GM18868 (cell line): Measurements from ENCODE around the gene PTTG1IP.
"Not testable (repeated sequence)": the region's sequence is repeated elsewhere in the genome, so short reads cannot be mapped to it uniquely, and the experiment has no call there.

ENCODE experiments used
- ATAC-seq: cut with Tn5 transposase; IDR thresholded peaks from one replicate; pipeline ENCODE4 v1.9.1; 2021; ENCODE audit warnings: mild to moderate bottlenecking, moderate library complexity; ENCODE audit not compliant: unreplicated experiment

Gene PTTG1IP

GRCh38 chr21:44846224-44846484, 27.3 kb downstream of the PTTG1IP start:
- no peak for ATAC-seq

DNA sequence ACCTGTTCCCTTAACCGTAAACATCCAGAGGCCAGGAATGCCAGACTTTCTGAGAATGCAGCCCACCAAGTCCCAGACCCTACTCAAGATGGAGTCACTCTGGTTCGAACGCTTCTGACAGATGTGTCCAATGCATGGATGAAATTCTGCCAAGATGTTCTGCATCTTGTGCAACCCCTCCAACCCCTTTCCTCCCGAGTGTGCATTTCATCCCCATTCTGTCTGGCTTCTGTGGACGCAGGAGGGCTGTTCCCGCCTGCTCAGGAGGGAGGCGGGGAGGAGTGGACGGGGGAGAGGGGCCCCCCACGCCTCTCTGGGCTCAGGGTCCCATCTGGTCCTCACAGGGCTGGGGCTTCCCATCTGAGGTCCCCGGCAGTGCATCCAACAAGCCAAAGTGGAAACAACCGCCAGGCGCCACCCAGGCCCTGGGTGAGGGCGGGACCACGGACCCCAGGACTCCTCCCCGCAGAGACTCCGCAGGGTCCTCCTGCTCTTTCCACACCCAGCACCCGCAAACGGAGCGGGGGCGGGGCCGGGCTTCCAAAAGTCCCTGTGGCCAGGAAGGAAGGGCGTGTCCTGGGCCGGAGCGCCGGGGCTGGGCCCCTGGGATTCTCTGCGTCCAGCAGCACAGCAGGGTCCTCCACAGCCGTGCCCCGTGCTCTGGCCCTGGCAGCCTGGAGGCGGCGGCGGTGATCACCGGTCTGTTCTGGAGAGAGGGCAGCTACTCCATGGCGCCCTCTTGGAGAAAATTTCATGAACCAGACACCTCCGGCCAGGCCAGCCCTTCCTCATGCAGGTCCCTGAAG, 27.9 kb downstream of the PTTG1IP start:
- ATAC-seq = peak; percentile 62

- no peak for ATAC-seq
Measured at GRCh38 chr21:44844256-44844655, 29.2 kb downstream of the PTTG1IP start.

- ATAC-seq = no peak
Measured at GRCh38 chr21:44842721-44843445, 30.6 kb downstream of the PTTG1IP start.

DNA sequence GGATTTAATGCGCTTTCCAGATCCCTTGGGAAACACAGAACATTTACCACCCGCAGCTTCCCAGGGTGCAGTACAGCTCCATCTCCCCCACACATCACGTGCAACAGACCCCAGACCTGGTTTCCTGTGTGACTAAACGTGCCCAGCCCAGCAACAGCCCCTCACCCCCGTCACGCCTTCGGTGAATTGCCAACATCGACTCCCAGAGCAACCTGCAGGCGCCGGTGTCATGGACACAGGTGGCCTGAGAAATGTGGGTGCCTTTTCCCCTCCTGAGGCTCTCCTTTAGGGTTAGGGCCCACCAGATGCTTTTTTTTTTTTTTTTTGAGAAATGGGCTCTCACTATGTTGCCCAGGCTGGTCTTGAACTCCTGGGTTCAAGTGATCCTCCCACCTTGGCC, 31.4 kb downstream of the PTTG1IP start:
- ATAC-seq = no peak

DNA sequence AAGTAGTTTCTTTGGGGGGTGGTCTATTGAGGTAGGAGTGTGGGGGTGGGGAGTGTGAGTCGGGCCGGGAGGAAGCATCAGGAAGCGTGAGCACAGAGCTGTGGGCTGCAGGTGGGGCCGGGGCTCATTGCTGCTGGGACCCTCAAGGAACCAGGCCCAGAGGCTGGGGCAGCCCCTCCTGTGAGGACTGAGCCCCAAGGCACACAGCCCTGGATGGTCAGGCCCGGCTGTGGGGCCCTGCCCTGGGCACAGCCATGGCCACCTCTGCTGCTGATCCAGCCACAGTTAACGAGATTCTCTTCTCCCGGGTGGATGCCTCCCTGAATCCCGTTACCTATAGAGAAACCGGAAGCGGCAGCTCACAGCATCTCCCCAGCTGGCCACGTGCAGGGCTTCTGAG, 32.7 kb downstream of the PTTG1IP start:
- no peak for ATAC-seq

DNA sequence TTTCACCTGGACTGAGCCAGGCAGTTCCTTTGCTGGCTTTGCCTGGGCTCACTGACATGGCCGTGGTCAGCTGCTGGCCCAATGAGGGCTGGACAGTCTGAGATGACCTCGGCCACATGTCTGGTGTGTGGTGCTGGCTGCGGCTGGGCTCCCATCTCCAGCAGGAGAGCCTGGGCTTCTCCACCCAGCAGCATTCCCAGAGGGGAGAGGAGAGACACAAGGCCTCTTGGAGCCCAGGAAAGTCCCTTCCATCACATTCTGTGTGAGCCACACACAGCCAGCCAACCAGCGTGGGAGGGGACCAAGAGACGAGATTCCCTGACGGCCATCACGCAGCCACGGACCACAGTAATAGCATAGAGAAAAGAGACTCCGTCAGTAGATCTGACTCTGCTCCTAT, 34.5 kb downstream of the PTTG1IP start:
- no peak for ATAC-seq

DNA sequence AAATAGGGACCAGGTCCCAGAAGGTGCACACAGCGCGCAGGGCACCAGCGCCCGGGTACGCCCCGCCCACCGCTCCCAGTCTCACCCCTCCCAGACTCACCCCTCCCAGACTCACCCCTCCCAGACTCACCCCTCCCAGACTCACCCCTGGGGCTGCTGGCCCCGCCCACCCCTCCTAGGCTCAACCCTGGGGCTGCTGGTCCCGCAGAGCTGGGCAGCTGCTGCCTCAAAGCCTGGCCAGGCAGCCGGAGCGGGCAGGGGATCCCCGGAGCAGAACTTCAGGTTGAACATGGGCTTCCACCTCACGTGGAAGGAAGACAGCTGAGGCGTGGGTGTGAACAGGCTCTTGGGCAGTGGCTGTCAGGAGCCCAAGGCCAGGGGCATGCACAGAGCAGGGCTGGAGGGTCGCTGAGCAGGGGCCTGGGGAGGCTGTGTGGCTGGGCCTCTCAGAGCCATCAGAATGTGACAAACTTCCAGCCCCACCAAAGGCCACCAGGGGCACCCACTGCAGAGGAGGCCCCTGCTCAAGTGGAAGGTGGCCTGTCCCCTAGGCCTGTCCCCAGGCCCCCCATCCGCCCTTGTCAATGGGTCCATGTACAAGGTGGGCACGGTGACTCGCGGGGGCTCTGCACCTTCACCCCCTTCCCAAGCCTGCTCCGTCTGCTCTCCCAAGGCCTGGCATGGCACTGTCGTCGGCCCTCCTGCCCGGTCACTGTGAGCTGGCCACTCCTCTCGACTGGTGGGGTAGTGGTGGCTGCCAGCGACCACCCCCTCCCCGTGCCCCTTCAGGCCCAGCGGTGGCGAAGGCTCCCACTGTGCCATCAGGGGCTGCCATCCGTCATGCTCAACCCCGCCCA, 35.2 kb downstream of the PTTG1IP start:
- no peak for ATAC-seq

- no peak for ATAC-seq
Measured at GRCh38 chr21:44837537-44837936, 36.0 kb downstream of the PTTG1IP start.

- ATAC-seq = no peak
Measured at GRCh38 chr21:44836666-44837471, 36.6 kb downstream of the PTTG1IP start.

DNA sequence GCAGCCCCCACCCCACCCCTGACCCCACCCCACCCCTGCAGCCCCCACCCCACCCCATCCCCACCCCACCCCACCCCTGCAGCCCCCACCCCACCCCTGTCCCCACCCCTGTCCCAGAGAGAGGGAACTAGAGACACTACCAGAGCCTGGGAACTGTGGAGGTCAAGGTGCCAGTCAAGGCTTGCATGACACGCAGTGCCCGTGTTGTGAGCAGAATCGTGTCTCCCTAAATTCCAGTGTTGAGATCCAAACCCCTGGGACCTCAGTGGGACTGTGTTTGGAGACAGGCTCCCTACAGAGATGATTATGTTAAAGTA, 37.2 kb downstream of the PTTG1IP start:
- ATAC-seq = no peak

- ATAC-seq = no peak
Measured at GRCh38 chr21:44835647-44835973, 37.9 kb downstream of the PTTG1IP start.

- ATAC-seq = no peak
Measured at GRCh38 chr21:44834951-44835646, 38.4 kb downstream of the PTTG1IP start.

GRCh38 chr21:44834231-44834950, 39.1 kb downstream of the PTTG1IP start:
- ATAC-seq = no peak

DNA sequence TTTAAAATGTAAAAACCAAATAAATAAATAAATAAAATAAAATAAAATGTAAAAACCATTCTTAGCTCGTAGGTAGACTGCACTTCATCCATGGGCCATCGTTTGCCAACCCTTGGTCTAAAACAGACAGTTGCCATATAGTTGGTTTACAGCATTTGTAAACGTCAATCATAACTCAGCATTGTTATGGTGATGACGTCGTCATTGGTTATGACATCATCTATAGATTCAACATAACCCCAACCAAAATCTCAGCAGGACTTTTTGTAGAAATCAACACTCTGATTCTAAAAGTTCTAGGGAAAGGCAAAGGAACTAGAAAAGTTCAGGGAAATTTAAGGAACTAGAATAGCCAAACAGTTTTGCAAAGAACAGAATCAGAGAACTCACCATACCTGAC, 39.8 kb downstream of the PTTG1IP start:
- ATAC-seq = no peak

DNA sequence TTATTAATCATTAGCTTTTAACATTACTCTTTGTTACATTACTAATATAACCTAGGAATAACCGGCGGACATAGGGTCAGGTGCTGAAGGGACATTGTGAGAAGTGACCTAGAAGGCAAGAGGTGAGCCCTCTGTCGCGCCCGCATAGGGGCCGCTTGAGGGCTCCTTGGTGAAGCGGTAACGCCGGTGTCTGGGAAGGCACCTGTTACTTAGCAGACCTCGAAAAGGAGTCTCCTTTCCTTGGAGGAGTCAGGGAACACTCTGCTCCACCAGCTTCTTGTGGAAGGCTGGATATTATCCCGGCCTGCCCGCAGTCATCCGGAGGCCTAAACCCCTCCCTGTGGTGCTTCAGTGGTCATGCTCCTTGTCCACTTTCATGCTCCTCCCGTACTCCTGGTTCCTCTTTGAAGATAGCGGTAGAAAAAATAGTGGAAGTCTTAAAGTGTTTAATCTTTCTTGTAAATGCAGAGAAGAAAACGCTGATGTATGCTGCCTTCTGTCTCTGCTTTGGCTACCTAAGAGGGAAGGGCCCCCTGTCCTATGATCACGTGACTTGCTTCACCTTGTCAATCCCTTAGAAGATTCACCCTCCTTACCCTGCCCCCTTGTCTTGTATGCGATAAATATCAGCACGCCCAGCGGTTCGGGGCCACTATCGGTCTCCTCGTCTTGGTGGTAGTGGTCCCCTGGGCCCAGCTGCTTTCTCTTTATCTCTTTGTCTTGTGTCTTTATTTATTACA, 40.8 kb downstream of the PTTG1IP start:
- not testable (repeated sequence) for ATAC-seq

GRCh38 chr21:44831227-44831860, 42.1 kb downstream of the PTTG1IP start:
- no peak for ATAC-seq

- ATAC-seq = no peak
Measured at GRCh38 chr21:44829507-44830092, 43.9 kb downstream of the PTTG1IP start.
